ENCODE measurements around the gene PARL.
A peak's percentile ranks its signal among the peaks of the same experiment; 100 is the strongest.

PARL gene

GRCh38 chr3:183826448-183827250 lies 58.0 kb downstream of the PARL start:
- Histone ChIP-seq H3K27ac (no peak overlapping the region), H3K4me3 (no peak overlapping the region)
- no peak for TF ChIP-seq CTCF (IDR thresholded peaks at IDR 0.05)
- DNase-seq (ENCODE audit: low spot score) = no peak

- peak within 1 kb of the TSS; percentile 82 for H3K4me3 ChIP-seq
- TF ChIP-seq CTCF (IDR thresholded peaks at IDR 0.05) = no peak
- DNase-seq (ENCODE audit: low spot score) = no peak
- H3K27ac ChIP-seq = peak within 1 kb of the TSS in 1 of 2 donors; percentile 27
These were observed 59.1 kb downstream of the PARL start, which contains the start of gene MAP6D1 for GRCh38 chr3:183825456-183826161. MAP6D1 (minus strand) TSS chr3:183825577; CDS start chr3:183825547, 30 bp downstream.

- peak overlapping the region; percentile 82 for H3K4me3 ChIP-seq
- peak overlapping the region in 1 of 2 donors; percentile 27 for H3K27ac ChIP-seq
- TF ChIP-seq CTCF (IDR thresholded peaks at IDR 0.05) = no peak
- DNase-seq (ENCODE audit: low spot score) = no peak
These were observed 59.8 kb downstream of the PARL start for GRCh38 chr3:183824761-183825455.

- no peak for DNase-seq (ENCODE audit: low spot score)
- no peak for TF ChIP-seq CTCF (IDR thresholded peaks at IDR 0.05)
- Histone ChIP-seq H3K27ac (no peak overlapping the region), H3K4me3 (no peak overlapping the region)
These were observed 60.7 kb downstream of the PARL start for GRCh38 chr3:183823963-183824362.

- H3K27ac ChIP-seq = no peak overlapping the region
- no peak for DNase-seq (ENCODE audit: low spot score)
- no peak overlapping the region for H3K4me3 ChIP-seq
- TF ChIP-seq CTCF (IDR thresholded peaks at IDR 0.05) = no peak
These were observed 62.0 kb downstream of the PARL start for GRCh38 chr3:183822631-183823030.

GRCh38 chr3:183819831-183820230 lies 64.8 kb downstream of the PARL start:
- no peak for DNase-seq (ENCODE audit: low spot score)
- Histone ChIP-seq H3K27ac (no peak overlapping the region), H3K4me3 (no peak overlapping the region)
- no peak for TF ChIP-seq CTCF (IDR thresholded peaks at IDR 0.05)

All from coronary artery (tissue), 2 donors.